SJCRH30 (cell line): ENCODE data around the gene PDPK1. TPM values are rescaled to one million over a fixed set of nuclear protein-coding genes. Genes with fewer than 3 reads are reported as not detected.
"Not testable (repeated sequence)": the region's sequence is repeated elsewhere in the genome, so short reads cannot be mapped to it uniquely, and the experiment has no call there.

ENCODE experiments used
- DNase-seq, 2 experiments: peaks; one replicate each; pipeline ENCODE4 v3.0.0-alpha.2; 2015 to 2020
- H3K27ac ChIP-seq: fragments of 250-450 bp; sonication (Bioruptor Pico); 2 replicates; pipeline ENCODE4 v1.5.1; 2020; ENCODE audit warnings: mild to moderate bottlenecking, moderate library complexity
- H3K27me3 ChIP-seq: fragments of 250-450 bp; sonication (Bioruptor Pico); 2 replicates; pipeline ENCODE4 v1.5.1; 2020; ENCODE audit warnings: mild to moderate bottlenecking, moderate library complexity
- H3K36me3 ChIP-seq: fragments of 250-450 bp; sonication (Bioruptor Pico); 2 replicates; pipeline ENCODE4 v1.5.1; 2020; ENCODE audit warnings: mild to moderate bottlenecking, moderate library complexity
- H3K4me1 ChIP-seq: fragments of 250-450 bp; sonication (Bioruptor Pico); 2 replicates; pipeline ENCODE4 v1.5.1; 2020; ENCODE audit warnings: mild to moderate bottlenecking, moderate library complexity
- H3K4me3 ChIP-seq: fragments of 250-450 bp; sonication (Bioruptor Pico); 2 replicates; pipeline ENCODE4 v1.5.1; 2020; ENCODE audit warnings: mild to moderate bottlenecking, moderate library complexity
- H3K9me3 ChIP-seq: fragments of 250-450 bp; sonication (Bioruptor Pico); replicated peaks from 2 replicates; pipeline ENCODE4 v1.5.1; 2020; ENCODE audit warnings: mild to moderate bottlenecking, moderate library complexity
- total RNA-seq: library from RNA; depleted of rRNA; stranded (reverse); fragments of >200 nt; shearing (Covaris generic); gene quantifications from 2 replicates; pipeline ENCODE4 v1.2.3, GENCODE V29; 2014

Gene PDPK1
- total RNA-seq, 1 experiment from 2014 or later, result 27.9 TPM

DNA sequence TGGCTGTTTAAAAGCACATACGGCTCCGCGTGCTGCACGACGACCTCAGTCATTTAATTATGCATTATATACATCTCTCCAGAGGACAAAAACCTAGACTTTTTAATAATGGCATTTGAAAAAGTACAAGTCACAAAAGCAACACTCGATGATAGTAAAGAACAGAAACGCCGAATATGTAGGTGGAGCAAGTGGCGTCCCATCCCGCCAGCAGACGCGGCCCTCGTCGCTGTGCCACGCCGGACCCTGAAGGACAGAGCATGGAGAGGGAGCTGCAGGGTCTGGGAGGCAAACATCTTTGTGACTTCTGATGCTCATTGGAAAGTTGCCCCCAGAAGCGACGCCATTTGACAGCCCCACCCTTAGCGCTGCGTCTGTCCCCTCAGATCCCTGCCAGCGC lies 38.0 kb downstream of the PDPK1 start:
- not testable (repeated sequence) for H3K9me3 ChIP-seq, DNase-seq, H3K27ac ChIP-seq, H3K27me3 ChIP-seq, H3K4me1 ChIP-seq, H3K36me3 ChIP-seq, H3K4me3 ChIP-seq

DNA sequence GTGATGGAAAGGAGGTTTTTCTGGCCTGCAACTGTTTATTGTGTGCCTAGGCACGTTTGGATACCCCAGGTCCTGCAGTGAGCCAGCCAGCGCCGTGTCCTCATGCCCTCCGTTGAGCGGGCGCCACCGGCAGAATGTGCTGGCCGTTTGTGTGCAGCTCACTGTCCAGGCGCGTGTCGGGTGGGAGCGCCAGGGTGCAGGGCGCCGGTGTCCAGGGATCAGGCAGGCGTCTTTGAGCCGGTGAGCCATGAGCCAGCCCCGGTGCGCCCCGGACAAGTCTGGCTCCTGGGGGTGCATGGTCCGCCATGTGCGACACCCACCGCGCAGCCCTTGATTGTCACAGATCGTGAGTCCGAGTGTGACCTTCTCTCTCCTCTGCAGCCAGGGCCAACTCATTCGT lies 39.2 kb downstream of the PDPK1 start:
- DNase-seq, H3K4me3 ChIP-seq, H3K27me3 ChIP-seq, H3K9me3 ChIP-seq, H3K27ac ChIP-seq, H3K36me3 ChIP-seq, H3K4me1 ChIP-seq: not testable (repeated sequence)

DNA sequence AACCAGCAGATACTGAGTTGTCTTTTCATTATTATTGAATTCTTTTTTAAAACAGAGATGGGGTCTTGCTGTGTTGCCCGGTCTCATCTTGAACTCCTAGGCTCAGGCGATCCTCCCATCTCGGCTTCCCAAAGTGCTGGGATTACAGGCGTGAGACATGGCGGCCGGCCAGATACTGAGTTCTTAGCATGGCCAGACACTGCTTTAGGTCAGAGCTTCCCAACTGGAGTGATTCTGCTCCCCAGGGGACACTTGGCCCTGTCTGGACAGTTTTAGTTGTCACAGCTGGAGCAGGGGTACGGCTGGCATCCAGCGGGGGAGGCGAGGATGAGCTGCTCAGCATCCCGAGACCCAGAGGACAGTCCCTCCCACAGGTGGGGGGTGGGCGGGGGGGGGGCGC lies 41.1 kb downstream of the PDPK1 start:
- not testable (repeated sequence) for H3K4me1 ChIP-seq, H3K36me3 ChIP-seq, H3K4me3 ChIP-seq, H3K9me3 ChIP-seq, H3K27ac ChIP-seq, DNase-seq, H3K27me3 ChIP-seq

DNA sequence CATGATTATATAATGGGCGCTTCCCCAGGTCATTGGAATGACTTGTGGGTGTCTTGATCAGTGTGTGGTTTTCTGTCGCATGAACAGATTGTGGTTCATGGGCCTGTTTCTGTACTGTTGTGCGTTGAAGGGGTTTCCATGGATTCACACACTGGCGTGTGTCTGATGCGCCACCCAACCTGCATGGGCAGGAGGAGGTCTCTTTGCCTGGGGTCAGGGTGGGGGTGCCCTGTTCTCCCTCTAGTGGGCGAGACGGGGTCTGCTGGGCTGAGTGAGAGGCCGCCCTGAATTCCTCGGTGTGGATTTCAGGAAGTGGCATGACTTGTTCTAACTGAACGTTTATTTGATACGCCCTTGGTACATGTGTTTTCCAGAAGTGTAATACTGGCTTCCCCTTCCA lies 42.3 kb downstream of the PDPK1 start:
- H3K36me3 ChIP-seq, H3K27ac ChIP-seq, H3K4me1 ChIP-seq, H3K4me3 ChIP-seq, H3K27me3 ChIP-seq, H3K9me3 ChIP-seq: not testable (repeated sequence)
- peak; percentile 13 to 30 for DNase-seq

DNA sequence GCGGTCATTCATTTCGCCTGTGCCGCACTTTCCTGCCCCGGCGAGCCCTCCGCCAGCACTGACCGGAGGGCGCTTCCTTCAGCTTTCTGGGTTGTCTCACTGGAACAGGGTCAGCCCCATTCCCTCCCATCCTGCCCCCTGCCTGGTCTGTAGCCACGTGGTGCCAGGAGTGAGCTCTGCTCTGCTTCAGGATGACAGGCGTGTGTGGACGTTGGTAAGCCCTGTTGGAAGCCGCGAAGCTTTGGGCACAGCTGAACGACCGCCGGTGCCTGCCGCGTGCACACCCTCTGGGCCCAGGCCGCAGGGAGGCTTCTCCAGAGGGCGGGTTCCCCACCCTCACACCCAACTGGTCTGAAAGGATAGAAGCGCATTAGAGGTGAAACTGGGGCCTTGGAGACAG lies 43.0 kb downstream of the PDPK1 start:
- not testable (repeated sequence) for H3K4me1 ChIP-seq, DNase-seq, H3K27me3 ChIP-seq, H3K9me3 ChIP-seq, H3K36me3 ChIP-seq, H3K4me3 ChIP-seq, H3K27ac ChIP-seq

DNA sequence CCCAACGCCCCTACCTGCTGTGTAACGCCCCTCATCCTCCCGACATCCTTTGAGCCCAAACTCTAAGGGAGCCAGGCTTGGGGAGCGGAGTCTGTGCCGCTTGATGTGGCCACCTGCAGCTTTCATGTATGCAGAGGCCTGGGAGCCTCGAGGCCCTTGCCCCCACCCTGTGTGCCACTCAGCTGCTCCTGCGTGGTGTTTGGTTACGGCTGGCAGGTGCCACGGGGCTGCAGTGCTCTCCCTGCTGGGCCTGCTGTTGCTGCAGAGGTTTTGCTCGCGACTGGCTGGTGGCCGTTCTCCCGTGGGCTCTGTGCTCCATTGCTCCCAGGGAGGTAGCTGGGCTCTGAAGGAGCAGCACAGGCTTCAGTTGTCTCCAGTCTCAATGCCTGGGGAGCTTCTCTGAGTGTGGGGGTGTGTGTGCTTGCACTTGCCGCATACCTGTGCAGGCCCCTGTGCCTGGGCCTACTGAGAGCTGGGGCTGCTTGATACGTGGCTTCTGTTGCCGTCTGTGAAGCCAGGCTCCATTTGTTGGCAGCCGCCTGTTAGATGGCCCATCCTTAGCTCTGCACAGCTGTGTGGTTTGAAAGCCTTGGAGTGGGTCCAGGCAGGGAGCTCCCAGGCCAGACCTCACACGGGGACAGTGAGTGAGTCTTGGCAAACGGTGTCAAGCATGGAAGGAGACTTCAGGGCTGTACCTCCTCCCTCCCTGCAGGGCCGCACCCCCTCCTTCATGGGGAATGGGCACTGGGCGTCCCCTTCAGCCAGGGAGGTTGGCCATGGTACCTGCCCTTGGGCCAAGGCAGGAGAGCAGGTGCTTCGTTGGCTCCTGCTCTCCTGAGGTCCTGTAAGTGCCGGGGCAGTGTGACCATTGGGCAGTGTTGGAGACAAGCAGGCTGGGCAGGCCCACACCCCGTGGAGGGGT lies 47.2 kb downstream of the PDPK1 start:
- 0 out of 2 replicates have a peak, but pooled peaks cover 2% of the 10 kb centered on the region for H3K36me3 ChIP-seq
- no peaks in the 10 kb centered on the region for H3K9me3 ChIP-seq
- H3K27ac ChIP-seq, result no peak overlapping the region
- no peak overlapping the region for H3K4me3 ChIP-seq
- no peaks in the 10 kb centered on the region for H3K27me3 ChIP-seq
- peak; percentile 22 to 32 for DNase-seq
- H3K4me1 ChIP-seq, result no peaks in the 10 kb centered on the region; the same call in 1 of the 2 replicates

DNA sequence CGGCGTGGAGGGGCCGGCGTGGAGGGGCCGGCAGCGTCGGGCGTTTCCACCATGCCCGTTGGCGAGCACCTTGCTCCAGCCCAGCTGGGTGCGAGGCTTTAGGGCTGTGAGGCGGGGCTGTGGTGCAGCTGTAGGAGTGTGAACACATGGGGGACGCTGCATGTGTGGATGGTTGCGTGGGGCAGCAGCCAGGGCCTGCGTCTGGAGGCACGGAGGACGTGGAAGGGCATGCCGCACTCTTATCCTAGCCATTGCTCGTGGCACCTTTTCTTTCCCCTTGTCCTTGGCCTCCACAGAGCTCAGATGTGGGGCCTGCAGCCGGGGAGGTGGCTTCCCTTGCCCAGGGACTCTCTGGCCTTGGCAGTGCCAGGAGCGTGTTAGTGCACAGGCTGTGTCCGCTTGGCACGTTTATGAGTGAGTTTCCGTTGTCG lies 47.8 kb downstream of the PDPK1 start:
- 0 out of 2 replicates have a peak, but pooled peaks cover 2% of the 10 kb centered on the region for H3K36me3 ChIP-seq

DNA sequence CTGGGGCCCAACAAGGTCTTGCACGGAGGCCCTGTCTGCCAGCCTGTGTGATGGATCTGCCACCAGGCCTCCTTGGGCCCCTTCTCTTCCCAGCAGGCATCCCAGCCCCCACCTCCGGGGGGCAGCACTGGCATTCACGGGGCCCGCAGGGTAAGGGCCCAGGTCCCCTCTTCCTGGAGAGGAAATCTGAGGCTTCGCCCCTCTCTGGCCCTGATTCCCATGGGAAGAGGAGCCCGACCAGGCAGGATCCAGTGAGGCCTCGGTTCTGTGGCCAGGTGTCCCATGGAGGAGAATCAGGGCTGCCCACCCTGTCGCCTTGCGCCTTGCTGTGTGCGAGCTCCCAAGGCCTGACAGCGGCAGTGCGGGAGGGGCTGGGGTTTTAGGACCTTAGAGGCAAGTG lies 48.4 kb downstream of the PDPK1 start:
- no peak overlapping the region for H3K4me3 ChIP-seq
- peak in 1 of 2 experiments; percentile 10 for DNase-seq
- H3K9me3 ChIP-seq, result no peaks in the 10 kb centered on the region
- no peak overlapping the region for H3K27ac ChIP-seq
- no peaks in the 10 kb centered on the region for H3K27me3 ChIP-seq
- no peaks in the 10 kb centered on the region; the same call in 1 of the 2 replicates for H3K4me1 ChIP-seq
- 0 out of 2 replicates have a peak, but pooled peaks cover 2% of the 10 kb centered on the region for H3K36me3 ChIP-seq

More for the DNA sequence above, 47.8 kb downstream of the PDPK1 start:
- H3K27ac ChIP-seq, result no peak overlapping the region
- no peaks in the 10 kb centered on the region; the same call in 1 of the 2 replicates for H3K4me1 ChIP-seq
- H3K9me3 ChIP-seq, result no peaks in the 10 kb centered on the region
- H3K27me3 ChIP-seq, result no peaks in the 10 kb centered on the region
- no peak overlapping the region for H3K4me3 ChIP-seq
- DNase-seq, result no peak

DNA sequence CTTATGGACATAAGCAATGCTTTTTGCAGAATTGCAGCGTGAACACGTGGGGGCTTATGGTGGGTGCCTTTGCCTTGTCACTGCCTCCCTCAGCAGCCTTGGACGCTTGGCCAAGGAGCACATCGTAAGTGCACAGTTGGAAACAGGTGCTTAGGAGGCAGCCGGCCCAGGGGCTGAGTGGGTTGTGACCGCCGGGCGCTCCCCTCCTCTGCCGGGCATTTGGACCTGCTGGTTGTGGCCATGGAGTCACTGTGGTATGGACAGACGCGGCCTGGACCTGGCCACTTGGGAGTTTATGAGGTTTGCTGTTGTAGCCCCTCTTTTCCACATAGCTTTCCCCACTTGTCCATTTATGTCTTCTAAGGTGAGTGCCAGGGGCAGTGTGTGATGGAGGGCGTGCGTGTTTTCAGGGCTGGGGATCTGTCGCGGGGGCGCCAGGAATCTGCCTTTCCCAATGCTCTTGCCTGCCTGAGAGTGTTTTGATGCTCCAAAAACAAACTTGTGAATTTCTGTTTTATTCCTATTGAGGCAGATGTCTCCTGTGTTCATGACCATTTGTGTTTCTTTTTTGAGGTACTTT lies 49.2 kb downstream of the PDPK1 start:
- H3K36me3 ChIP-seq, result 0 out of 2 replicates have a peak, but pooled peaks cover 2% of the 10 kb centered on the region
- no peak overlapping the region for H3K27ac ChIP-seq
- H3K9me3 ChIP-seq, result no peaks in the 10 kb centered on the region
- DNase-seq, result no peak
- H3K4me3 ChIP-seq, result no peak overlapping the region
- no peaks in the 10 kb centered on the region; the same call in 1 of the 2 replicates for H3K4me1 ChIP-seq
- no peaks in the 10 kb centered on the region for H3K27me3 ChIP-seq

DNA sequence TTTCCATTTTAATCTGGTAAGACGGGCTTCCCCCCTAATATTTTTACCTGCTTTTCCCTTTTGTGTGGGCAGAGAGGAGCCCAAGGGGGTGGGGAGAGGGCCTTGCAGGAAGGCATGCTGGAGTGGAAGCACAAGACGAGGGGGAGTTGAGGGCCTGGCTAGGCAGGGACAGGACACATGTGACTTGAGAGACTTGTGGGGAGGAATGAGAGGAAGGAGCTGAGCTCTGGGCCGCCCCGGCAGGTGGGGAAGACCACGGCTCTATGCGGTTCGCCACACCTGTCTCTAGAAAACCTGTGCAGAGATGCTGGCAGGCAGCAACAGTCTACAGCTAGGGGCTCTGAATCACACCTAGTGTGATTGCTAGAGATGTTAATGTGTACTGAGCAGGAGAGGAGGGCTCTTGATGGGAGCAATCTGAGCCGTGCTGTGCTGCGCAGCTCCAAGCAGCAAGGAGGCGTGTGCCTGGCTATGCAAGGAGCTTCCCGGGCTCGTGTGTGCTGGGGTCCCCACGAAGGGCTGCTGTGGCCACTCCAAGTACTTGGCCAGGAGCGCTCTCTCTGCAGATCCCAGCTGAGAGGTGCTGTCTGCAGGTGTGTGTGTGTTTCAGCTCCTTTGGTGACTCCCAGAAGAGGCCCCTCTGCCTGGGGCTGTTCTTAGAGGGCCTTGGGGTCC lies 50.2 kb downstream of the PDPK1 start:
- Histone ChIP-seq H3K27me3 (no peaks in the 10 kb centered on the region), H3K9me3 (no peaks in the 10 kb centered on the region), H3K4me3 (no peak overlapping the region), H3K4me1 (no peaks in the 10 kb centered on the region; the same call in 1 of the 2 replicates), H3K36me3 (0 out of 2 replicates have a peak, but pooled peaks cover 2% of the 10 kb centered on the region), H3K27ac (no peak overlapping the region)
- no peak for DNase-seq

DNA sequence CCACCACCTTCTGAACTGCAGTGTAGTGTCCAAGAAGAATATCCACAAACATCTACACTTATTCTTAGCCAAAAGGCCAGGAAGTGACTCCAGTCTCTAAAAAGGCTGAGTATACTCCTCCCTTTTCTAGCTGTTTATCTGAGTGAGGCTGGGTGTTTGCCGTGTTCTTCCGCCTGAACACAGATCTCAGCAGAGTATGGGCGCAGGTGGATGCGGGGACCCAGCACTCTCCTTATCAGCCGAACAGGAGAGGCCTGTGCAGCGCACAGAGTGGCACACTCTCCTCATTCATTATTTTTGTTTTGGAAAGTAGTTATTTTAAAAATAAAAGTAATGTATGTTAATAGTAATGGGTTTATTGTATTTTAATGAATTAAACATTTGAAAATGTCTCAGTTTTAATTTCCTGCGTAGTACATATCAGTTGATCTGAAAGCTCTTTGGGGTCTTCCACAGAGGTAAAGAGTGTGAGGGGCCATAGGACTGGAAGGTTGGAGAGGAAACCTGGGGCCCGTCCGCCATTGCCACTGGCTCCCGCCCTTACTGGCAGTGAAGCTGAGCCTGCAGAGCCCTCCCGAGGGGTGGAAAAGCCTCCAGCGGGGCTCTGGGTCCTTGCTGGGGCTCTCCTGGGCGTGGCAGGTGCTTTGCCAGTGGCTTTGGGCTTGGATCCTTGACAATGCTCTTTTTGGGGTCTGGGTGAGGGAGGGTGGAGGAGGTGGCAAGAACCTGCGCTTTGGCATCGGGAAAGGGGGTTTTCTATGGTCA lies 53.8 kb downstream of the PDPK1 start:
- DNase-seq, result no peak
- no peaks in the 10 kb centered on the region for H3K9me3 ChIP-seq
- no peak overlapping the region for H3K27ac ChIP-seq
- no peaks in the 10 kb centered on the region for H3K27me3 ChIP-seq
- H3K4me3 ChIP-seq, result no peak overlapping the region
- peaks cover 4% of the 10 kb centered on the region; the same call in 1 of the 2 replicates for H3K4me1 ChIP-seq
- 0 out of 2 replicates have a peak, but pooled peaks cover 2% of the 10 kb centered on the region for H3K36me3 ChIP-seq

DNA sequence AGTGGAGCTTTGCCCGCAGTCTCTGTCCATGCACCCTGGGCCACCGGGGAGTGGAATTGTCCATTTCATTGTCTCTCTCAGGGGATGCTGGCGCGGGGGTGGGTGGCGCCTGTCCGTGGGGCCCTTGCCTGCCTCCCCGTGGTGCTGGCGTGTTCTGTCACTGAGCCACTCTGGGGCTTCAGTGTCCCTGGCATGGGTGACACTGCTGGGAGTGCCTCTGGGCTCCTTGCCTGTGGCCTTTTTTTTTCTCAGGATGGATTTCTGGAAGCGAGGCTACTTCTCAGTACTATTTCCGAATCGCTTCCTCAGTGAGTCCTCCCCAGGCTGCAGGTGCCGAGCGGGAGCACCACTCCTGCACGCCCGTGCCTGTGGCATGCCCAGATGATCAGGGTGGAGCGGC lies 55.0 kb downstream of the PDPK1 start:
- Histone ChIP-seq H3K4me3 (no peak overlapping the region), H3K27me3 (no peaks in the 10 kb centered on the region), H3K9me3 (no peaks in the 10 kb centered on the region), H3K27ac (no peak overlapping the region), H3K4me1 (peaks cover 11% of the 10 kb centered on the region; the same call in 1 of the 2 replicates), H3K36me3 (0 out of 2 replicates have a peak, but pooled peaks cover 2% of the 10 kb centered on the region)
- DNase-seq, result no peak

DNA sequence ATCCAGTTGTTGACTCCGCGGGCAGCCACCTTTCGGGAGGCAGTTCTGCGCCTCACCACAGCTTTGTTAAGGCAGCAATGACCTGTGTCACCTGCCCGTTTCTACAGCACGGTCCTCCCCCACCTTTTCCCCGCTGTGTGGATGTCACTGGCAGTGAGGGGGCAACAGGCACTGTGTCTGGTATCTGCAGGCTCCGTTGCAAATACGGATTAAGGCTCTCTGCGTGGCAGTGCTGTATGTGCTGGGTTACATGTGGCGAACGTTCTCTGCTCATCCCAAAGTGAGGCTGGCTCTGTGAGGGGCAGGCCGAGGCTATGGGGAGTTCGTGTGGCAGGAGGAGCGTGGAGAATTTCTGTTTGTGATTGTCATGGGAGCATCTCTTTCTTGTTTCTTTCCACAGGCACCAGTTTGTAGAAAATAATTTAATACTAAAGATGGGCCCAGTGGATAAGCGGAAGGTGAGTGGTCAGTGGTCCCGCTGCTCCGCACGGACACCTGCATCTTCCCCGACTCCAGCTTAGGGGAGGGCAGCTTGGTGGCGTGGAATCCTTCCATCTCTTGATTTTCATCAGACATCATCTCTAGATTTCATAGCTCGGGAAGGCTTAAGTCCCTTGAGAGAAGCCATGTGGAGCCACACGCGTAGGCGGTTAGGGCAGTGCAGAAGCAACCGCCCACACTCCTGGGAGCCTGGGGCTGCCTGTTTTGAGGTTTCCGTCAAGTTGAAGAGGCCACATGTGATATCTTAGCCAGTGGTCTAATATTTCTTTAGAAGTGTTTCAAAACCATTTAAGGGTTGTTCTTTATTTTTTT lies 57.8 kb downstream of the PDPK1 start:
- Histone ChIP-seq H3K4me1 (peaks cover 11% of the 10 kb centered on the region; the same call in 1 of the 2 replicates), H3K27ac (no peak overlapping the region), H3K9me3 (no peaks in the 10 kb centered on the region), H3K27me3 (no peaks in the 10 kb centered on the region), H3K4me3 (no peak overlapping the region), H3K36me3 (peaks cover 3% of the 10 kb centered on the region; the same call in 1 of the 2 replicates)
- no peak for DNase-seq
